ENCODE measurements around the gene TMA7B.

- no peak for TF ChIP-seq MXI1 (IDR thresholded peaks at IDR 0.05; ENCODE audit: borderline replicate concordance, low read depth, low read length)
- no peak for TF ChIP-seq BHLHE40 (IDR thresholded peaks at IDR 0.05; ENCODE audit: low read depth, low read length)
- TF ChIP-seq POLR2A (IDR thresholded peaks at IDR 0.05; ENCODE audit: low read depth, low read length): no peak
- TF ChIP-seq SMC3 (IDR thresholded peaks at IDR 0.05; ENCODE audit: low read depth, low read length): no peak
- no peak for TF ChIP-seq CTCF (conservative IDR thresholded peaks at IDR 0.05; ENCODE audit: low read depth, low read length)
- TF ChIP-seq ELK1 (IDR thresholded peaks at IDR 0.05; ENCODE audit: borderline replicate concordance, low read depth, low read length): no peak
These were observed 10.0 kb upstream of the TMA7B start for GRCh38 chr22:39949964-39950737.
